ENCODE results near the gene MED12L.
A peak's percentile ranks its signal among the peaks of the same experiment; 100 is the strongest.

The MED12L gene

DNA sequence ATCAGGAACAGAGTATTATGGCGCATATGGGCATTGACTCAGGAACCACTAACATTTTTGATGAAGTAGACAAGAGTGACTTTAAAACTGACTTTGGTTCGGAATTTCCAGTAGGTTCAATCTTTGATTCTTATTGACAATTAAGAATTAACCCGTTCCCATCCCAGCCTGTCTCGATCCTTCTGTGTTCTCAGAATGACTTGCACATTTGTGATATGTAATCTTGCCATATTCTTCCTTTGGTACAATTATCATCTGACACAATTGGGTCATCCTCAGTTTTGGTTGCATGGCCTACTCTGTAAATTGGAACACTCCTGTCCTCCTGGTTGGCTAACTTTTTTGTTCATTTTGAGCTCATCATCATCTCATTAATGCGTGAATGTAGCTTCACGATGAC lies 107.1 kb downstream of the MED12L start:
- DNase-seq = no peak

DNA sequence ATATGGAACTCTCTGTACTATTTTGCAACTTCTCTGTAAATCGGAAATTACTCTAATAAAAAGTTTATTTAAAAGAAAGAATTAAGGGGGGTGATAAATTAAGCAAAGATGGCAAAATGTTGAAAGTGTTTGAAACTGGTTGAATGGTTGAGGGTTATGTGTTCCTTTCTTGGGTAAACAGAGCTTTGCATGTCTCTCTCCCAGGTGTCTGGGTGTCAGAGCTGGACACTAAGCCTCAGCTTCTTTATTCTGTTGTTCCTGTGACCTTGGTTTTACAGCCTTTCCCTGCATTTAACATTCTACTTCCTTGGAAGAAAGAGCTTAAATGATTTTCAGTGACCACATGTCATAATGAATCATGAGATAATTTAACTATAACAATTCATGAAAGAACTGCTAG lies 110.4 kb downstream of the MED12L start:
- DNase-seq = no peak

DNA sequence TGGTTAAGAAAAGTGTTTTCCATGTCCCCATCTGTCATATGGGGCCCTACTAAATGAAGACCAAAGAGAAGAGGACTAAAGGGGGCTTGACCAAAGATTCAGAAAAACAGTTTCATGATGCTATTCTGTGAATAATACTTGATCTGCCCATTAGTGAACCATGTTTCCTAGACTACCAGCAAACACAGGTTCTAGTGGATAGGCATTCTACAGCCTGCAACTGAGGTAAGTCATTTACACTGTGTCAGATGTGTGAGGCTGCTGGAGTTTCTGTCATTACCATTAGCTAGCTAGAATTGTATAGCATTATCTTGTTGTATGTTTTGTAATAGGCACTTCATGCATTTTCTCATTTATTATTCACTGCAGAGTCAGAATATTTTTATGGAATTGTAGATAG lies 111.0 kb downstream of the MED12L start:
- DNase-seq = no peak

DNA sequence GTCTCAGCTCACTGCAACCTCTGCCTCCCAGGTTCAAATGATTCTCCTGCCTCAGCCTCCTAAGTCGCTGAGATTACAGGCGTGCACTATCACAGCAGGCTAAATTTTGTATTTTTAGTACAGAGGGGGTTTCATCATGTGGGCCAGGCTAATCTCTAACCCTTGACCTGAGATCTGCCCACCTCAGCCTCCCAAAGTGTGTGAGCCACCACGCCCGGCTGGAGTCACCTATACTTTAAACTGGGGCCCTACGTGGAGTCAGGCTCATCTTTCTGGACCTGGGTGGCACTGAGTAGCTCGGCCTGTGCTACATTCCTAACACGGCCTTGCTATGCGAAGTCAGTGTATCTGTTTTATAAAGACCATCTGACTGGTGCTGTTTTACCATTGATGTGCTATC lies 111.8 kb downstream of the MED12L start:
- no peak for DNase-seq

DNA sequence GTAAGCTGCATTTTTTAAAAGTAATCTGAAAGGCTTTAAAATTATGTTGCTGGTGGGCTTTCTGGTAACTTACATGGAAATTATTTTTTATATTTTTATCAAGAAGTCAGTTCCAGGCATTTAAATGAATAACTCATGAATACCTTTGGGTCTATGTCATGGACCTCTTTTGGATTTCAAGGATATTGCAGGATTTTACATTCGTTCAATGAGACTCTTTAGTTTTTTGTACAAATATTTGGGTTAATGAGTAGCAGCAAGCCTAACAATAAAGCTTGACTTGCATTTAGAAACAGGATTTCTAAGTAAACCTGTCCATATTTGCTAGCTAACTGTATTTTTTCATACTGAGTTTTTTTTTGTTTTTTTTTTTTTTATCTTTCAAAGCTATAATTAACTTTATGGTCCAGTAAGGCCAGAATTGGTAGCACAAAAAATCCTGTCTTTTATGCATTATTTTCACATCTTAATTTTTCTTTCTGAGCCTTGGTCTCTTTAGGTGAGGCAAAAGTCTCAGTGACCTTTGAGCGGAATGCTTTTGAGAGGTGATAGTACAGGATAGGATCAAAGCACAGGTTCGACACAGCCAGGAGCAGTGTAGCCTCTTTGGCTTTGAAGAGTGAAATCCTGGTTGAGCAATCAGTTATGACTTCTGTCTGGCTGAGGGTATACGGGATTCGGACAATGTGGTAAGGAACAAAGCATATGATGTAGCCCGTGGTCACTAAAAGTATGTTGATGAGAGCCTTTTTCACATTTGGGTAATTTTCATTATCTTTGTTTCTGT lies 112.7 kb downstream of the MED12L start:
- DNase-seq = no peak

DNA sequence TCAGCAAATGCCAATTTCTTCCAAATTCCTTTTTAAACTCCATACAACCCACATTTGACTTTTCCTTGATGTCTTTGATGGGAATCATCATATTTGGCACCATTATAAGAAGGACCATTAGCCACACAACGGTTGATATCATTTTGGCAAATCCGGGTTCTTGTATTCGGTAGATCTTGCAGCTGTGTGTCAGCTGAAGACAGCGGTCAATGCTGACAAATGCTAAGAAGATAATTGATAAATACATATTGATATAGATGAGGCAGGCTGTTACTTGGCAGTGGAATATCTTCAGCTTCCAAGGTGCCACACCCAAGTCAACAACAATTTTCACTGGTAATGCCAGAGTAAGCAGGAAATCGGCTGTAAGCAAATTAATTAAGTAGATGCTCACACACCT lies 113.4 kb downstream of the MED12L start:
- no peak for DNase-seq

DNA sequence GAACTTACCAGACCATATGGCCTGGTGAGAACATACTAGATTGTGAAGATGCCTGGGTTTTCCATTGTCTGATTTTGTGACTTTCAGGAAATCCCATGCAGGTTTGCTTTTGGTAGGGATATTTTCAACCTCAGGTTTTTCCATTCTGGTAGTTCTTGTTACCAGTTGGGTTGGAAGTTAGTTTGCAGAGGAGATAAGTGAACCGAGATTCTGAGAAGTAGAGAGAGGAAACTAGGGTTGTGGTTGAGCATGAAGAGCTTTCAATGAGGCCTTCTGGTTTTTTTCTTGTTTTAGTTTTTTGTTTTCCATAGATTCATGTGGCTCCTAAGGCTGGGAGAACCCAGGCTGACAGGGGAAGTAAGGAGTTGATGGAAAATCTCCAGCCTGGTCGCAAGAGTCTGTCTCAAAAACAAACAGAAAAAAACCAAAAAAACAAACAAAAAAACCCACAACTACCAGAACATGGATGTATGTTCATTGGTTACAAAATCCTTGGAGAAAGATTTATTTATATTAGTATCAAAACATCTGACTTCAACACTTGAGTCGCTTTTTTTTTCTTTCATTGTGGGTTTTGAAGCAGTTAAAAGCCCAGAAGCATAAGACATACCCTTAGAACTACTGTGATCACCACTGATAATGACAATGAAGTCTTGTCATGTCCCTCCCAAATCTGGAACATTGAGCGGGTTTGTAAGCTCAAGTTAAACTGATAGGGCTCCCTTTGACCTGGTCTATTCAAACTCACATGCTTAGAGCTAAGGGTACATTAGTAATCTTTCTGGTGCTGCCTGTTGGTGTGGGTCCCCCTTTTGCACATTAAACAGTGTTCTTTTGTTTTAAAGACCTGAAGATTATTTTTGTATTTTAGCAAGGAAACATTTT lies 114.3 kb downstream of the MED12L start:
- DNase-seq = no peak

DNA sequence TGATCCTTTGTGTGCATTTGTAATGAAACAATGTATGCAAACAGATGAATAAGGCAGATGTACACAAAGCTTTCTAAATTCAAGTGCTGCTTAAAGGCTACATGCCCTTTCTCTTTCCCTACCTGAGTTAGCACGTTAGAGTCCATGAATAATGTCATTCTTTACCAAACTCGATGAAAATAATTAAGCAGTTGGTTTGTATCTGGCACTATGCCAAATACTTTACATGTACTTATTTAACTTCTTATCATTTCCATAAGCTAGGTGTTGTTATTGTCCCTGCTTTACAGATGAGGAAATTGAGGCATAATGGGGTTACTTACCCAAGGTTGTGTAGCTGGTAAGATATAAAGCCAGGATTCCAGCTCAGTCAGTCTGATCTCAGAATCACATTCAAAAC lies 115.1 kb downstream of the MED12L start:
- DNase-seq = no peak

DNA sequence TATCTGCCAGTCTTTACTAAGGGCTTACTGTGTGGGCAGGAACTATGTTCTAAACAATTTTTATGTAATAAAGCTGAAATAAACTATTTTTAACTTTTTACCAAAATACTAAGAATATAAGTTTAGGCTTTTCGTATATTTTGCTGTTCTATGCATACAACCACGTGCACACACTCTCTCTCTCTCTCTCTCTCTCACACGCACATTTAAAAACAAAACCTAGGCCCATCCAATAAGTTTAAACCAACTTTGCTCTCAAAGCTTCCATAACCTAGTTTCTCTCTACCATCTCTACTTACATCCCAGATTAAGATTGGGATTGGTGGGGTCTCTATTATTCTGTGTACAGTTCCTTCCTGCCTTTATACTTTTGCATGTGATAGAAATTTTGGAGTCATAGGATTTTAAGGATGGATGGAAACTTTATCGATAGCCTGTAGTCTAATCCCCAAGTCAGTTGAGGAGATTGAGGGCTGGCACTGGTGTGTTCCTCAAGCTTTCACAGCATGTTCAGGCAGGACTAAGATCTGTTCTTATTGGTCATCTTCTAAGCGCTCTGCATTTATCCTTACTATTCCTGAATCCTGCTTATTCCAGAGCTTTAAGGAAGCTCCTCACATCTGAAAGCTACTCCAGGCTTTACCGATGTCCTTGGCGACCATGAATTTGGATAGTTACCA lies 115.7 kb downstream of the MED12L start:
- DNase-seq = no peak

DNA sequence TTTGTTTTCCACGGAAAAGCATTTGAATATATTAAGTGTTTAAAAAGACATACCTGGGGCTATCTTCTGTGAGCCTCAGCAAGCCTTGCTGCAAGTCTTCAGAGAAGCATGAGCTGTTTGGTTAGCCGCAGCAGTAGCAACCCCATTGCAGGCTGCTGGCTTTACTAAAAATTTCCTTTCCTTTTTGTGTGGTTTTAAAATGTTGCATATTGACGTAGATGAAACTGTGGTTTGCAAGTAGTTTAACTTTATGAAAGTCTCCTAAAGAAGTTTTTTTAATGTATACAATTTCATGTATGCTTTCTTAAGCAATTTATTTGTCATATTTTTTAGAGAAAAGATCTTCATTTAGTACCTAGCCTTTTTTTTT lies 117.6 kb downstream of the MED12L start, which contains the start of gene GPR171:
TSS of gene GPR171 (minus strand) at position 166 of the 370 bp plus-strand sequence. CDS start 3,830 bp downstream, outside the sequence.
- DNase-seq = no peak

DNA sequence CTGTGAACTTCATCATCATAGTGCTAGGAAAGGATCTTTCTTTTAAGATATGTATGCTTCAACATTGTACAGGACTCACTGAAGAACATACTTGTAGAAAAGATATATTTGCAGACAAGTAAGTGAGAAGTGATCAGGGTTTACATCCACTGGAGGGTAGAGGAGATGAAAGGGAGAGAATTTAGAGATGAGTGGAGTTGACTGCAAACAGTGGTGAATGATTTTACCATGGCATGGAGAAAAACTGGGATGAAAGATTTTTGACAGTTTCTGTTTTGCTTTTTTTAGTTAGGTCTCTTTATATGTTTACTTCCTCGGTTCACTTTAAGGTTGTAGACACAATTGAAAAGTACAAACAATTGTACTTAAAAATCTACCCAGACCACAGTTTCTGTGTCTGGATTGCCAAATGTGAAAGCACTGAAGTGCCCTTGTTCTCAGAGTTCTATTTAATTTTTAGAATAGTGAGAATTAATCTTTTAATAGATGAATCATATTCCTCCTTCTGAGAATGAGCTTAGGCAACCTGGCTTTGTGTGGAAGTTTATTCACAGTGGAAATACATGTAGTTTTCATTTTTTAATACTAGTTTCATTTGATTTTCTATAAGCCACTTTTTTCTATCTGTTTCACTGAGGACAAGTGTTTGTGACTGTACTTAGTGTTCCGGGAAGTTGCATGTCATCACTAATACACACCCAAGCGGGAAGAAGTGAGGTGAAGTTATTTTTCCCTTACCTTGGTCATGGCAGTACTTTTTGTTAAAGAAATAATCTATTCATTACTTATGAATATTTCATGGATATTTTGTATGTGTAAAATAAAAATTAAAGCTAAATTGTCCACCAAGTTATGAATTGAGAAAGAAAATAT lies 119.3 kb downstream of the MED12L start:
- DNase-seq = no peak

DNA sequence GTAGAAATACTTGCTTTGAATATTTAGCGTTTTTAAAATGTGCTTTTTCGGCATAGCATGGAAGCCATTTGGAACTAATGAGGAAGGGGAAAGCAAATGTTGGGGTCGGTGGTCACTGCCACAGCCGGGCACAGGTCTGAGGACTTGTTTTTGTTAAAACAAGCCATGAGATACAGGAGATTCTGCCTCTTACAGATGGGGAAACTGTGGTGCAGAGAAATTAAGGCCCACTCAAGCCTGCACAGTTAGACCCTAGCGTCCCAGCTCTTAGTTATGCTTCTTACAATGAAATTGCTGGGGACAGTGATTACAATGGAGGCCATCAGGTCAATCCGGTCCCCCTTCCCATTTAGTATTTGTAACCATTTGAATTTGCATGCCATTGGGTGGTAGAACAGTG lies 120.0 kb downstream of the MED12L start:
- DNase-seq = no peak

DNA sequence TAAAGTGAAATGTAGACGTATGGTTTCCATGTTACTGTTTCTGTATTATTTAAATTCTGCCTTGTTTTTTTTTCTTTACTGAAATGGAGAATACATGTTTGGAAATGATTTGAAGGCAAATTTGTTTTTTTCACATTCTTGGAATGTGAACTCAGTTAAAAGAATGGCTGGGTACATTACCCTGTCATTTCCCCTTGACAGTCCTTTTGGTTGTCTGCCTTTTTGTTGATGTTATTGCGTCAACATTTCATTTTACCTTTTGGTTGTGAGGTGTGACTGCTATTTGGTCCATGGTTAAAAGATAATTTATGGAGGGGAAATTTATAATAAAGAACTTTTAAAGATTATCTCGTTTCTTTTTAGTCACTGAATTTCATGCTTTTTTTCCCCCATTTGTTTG lies 120.7 kb downstream of the MED12L start:
- DNase-seq = no peak

DNA sequence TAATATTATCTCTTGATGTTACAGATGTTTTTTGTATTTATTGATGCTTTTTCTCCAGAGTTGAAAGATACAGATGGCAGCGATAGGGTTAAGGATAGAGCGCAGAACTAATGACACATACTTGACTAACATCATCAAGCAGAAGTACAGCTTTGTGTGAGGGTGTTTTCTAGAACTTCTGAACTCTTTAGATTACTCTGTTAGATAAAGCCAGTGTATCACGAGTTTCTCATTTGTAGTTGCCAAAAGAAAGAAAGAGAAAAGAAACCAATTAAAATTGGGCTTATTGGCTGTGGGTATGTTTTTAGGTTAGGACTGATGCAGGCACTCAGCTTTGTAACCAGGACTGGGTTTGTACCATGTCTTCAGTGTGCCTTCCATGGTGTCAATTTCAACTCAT lies 124.2 kb downstream of the MED12L start:
- DNase-seq = no peak

DNA sequence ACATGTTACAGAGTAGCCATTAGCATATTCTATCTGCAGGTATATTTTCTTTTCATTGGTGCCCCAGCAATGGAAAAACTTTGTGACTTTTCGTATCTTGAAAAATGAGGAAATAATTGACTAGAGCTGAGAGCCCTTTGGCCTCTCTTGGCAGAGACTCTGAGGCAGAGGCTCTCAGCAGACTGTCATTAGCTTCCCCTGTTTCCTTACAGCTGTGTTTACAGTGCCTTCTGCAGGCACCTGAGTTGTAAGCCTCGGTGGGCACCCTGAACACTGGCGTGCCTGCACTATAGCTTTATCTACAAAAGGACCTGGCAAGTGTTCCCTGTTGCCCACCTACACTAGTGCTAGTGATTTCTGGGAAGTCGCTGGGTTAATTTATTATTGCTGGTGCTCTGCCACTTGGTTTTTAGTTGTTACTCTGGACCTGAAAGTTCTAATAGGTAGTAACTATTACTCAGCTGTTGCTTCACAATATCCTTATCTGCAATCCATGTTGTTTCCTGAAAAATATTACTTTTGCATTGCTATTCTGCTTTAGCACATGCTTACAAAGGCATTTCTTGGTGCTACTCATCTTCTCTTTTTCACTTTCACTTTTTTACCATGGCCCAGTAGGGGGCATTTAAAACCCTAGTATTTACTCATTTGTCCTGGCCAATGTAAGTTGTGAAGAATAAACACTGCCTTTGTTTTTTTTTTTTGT lies 125.4 kb downstream of the MED12L start:
- DNase-seq = no peak

DNA sequence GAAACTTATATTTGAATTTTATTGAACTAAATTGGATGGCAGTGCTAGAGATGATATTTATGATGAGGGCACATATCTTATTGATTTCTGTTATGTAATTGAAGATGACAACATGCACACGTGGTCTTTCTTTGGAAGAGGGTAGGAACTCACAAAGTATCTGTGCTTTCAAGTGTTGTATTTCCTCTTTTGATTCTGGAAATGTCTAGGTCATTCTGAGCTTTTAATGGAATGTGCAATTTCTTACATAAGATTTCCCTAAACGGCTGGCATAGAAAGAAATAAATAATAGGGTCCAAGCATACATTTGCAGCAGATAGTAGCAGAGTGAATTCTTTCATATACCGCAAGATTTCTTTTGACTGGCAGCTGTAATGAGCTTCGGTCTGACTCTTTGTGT lies 127.7 kb downstream of the MED12L start:
- DNase-seq = no peak

DNA sequence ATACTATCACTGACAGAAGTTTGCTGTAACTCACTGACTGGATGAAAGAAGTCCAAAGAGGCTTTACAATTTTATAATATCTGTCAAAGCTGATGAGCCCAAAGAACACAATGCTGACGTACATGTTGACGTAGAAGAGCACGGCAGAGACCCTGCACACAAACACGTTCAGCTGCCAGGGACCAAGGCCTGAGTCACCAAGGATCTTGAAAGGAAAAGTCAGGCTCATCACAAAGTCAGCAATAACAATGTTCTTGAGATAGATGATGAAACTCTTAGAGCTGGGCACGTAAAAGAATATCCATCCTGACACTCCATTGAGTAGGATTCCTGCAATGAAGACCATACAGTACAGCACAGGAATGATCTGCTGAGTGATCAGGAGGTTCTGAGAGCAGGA lies 128.4 kb downstream of the MED12L start:
- no peak for DNase-seq

DNA sequence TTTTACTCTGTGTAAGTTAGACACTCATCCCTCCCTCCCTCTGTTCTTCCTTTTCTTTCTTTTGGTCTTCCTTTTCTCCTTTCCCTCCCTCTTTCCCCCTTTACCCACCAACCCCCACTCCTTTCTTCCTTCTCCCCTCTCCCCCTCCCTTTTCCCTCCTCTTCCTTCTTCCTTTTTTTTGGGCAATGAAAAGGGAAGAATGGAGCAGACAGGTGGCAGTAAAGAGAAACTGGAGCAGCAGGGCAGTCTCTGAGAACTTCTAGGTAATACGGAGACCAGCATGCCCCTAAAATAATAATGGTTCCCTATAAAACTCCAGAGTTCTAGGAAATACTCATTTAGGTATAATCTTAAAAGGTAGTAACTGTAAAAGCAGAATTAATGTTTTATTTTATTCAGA lies 129.0 kb downstream of the MED12L start:
- DNase-seq = no peak

DNA sequence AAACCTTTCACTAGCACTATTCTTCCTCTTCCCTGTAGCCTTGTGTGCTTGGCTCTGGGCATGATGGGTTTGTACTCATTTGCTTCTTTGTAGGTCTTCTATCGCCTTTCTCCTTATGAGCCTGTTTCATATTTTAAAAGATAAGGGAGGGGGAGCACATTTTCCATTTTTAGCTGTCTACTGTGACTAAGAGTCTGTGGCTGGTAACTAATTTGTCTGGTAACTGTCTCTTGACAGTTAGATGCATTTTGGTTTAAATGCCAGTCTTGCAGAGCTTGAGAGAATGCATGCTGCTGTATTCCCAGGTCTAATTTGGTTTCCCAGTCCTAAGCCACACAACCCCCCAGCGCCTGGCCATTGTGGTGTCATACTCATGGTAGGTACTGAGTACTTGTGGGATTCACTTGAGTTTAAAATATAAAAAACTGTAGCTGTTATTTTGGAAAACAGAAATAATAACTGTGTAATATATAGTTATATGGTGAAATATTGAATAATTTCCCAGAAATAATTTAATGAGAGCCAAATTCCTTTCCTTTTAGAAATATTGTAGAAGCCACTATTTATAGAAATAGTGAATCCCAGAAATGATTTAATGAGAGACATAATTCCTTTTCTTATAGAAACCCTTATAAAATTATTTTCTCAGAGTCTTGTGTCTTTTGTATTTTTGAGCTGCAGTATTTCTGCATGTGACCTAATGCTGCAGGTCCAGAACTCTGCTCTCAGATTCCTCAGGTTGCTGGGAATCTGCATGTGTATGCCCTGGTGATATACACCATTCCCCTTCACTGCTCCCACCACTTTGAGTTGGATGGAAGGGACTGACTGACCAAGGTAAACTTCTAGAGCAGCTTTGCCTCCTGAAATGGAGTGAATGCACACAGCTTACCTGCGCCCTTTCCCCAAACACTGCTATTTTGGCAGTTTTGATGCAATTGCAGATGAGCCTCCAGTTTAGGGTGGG lies 131.5 kb downstream of the MED12L start:
- DNase-seq = no peak

DNA sequence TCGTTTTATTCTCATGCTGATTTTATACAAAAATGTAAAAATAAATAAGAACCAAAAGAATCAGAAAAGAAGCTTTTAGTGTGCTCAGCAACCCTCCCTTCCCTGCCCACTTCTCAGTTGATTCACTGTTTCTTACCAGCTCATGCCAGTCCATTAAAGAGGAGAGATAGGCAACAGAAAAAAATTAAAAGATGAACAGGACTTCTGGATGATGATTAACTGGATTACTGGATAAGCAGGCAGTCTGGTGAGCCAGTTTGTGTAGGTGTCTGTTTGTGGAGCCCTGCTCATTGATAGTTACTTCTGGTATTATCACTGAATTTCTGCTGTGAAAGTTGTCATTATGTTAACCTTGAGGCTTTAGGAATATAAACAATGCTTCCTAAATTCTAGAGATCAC lies 132.7 kb downstream of the MED12L start:
- DNase-seq = no peak

DNA sequence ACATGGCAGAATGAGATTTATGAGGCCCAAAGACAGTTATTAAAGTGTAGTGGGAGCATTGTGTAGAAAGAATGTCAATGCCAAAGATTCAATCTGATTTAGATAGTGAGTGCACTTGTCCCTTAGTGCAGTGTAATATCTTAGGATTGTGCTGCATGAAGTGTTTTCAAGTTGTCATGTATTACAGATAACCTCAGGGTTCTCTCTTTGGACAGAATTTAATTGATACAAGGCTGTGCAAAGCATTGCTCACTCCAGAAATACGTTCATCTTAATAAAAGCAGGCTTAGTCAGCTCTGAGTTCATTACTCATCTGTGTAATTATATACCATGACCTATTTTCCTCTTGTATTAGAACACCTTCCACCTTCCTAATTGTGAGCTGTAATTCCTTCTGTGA lies 133.6 kb downstream of the MED12L start:
- DNase-seq = peak; percentile 36
